GM18873 (cell line): Measurements from ENCODE around the gene INO80D.
"Not testable (repeated sequence)": the region's sequence is repeated elsewhere in the genome, so short reads cannot be mapped to it uniquely, and the experiment has no call there.

Experiments
- ATAC-seq: cut with Tn5 transposase; IDR thresholded peaks from one replicate; pipeline ENCODE4 v1.9.1; 2021; ENCODE audit warnings: mild to moderate bottlenecking, moderate library complexity, moderate number of reproducible peaks; ENCODE audit not compliant: unreplicated experiment, low FRiP score

Gene INO80D

DNA sequence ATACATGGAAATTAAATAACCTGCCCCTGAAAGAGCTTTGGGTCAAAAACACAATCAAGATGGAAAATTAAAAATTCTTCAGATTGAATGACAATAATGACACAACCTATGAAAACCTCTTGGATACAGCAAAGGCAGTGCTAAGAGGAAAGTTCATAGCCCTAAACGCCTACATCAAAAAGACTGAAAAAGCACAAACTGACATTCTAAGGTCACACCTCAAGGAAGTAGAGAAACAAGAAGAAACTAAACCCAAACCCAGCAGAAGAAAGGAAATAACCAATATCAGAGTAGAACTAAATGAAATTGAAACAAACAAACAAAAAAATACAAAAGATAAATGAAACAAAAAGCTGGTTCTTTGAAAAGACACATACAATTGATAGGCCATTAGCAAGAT, 52.5 kb downstream of the INO80D start:
- not testable (repeated sequence) for ATAC-seq

DNA sequence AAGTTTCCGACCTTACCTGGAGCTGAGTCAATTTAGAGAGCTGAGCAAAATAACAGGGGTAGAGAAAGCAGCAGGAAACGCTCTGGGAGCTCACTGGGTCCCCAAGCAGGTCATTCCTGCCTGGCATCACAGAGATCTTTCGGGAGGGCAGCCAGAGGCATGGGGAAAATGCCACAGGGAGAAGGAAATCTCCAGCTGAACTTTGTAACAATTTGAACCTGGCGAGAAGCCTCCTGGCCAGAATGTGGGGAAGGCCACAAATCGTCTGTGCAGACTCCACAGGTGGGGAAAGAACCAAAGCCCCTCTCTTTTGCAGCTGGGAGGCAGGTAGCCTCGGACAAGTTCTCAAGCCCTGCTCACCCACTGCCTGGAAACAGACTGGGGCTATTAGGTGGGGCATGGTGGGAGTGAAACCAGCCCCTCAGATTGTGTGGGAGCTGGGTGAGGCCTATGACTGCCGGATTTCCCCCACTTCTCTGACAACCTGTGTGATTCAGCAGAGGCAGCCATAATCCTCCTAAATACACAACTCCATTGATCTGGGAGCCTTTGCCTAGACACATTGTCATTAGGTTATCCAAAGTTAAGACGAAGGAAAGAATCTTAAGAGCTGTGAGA, 53.9 kb downstream of the INO80D start:
- no peak for ATAC-seq

DNA sequence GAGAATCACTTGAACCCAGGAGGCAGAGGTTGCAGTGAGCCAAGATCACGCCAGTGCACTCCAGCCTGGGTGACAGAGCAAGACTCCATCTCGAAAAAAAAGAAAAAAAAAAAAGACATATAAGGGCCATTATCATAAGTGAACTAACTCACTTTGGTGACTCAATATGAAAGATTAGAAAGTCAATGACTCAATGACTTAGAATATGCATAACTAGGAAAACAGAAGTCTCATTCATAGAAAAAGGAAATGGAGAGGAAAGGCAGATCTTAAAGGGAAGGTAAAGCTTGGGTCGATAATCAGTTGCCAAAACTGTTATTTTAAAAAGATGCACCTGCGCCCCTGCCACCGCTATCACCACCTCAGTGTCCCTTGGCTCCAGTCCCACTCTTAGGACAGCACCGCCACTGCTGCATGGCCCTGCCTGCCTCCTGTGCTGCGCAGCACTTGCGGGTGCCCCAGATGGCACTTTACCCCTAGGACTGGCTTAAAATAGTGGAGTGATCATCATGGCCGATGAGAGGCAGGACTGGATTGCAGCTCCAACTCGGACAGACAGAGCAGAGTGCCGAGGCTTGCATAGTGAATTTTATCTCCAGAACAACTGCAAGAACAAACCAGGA, 54.7 kb downstream of the INO80D start:
- ATAC-seq: peak; percentile 58

DNA sequence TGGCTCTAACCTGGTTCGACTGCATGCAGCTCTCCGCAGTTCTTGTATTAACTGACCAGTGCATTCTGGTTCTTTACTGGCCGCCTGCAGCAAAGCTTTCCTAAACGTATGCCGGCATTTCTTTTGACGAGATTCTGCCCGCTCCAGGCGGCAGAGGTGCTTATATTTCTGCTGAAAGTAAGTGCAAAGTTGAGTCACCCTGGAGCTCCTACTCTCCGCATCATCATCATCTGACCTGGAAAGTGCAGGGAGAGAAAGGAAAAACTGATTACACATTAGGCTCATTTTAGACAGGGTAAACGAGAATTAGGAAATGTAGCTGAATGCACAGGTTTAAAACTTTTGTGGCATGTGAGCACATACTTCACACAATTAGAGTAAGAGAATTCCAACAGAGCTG, 57.9 kb downstream of the INO80D start:
- no peak for ATAC-seq

DNA sequence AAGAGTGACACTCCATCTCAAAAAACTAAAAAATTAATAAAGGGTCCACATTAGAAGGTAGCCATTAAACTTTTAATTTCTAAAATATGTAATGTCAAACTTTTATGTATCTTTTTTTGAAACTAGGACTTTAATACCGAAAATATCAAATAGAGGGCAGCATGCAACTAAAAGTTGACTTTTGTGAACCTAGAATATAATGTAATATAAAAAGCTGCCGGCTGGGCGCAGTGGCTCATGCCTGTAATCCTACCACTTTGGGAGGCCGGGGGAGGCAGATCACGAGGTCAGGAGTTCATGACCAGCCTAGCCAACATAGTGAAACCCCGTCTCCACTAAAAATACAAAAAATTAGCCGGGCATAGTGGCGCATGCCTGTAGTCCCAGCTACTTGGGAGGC, 62.8 kb downstream of the INO80D start:
- no peak for ATAC-seq

DNA sequence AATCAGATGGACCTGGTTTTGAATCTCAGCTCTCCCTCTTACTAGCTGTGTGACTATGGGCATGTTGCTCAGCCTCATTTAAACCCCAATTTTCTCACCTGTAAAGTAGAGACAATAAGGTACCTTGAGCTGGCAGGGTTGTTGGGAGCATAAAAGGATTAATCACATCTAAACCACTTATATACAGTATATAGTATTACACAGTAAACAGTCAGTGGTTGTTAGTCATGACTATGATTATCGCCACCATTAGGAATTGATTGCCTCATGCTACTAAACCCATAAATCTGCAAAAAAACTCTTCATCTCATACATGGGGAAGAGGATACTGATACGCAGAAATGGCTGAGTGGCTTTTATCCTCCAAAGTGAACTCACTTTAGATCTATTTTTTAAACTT, 65.8 kb downstream of the INO80D start:
- no peak for ATAC-seq

DNA sequence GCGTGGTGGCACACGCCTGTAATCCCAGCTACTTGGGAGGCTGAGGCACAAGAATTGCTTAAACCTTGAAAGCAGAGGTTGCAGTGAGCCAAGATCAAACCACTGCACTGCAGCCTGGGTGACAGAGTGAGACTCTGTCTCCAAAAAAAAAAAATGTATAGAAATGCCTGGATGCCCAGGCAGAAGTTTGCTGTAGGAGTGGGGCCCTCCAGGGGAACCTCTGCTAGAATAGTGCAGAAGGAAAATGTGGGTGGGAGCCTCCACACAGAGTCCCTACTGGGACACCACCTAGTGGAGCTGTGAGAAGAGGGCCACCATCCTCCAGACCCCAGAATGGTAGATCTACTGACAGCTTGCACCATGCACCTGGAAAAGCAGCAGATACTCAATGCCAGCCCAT, 70.2 kb downstream of the INO80D start:
- not testable (repeated sequence) for ATAC-seq

DNA sequence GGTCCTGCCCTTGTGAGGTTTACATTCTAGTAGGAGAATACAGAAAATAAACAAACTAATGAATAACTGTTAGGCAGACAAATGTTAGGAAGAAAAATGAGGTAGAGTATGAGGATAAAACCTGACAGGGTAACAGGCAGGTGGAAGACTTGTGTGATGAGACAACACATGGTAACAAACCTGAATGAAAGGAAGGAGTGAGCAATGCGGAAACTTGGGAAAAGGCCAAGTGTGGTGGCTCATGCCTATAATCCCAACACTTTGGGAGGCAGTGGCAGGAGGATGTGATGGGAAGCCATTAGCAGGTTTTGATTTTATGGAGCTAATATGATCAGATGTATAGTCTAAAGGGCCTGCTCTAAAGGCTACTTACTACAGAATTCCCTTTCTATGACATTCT, 74.2 kb downstream of the INO80D start:
- no peak for ATAC-seq

DNA sequence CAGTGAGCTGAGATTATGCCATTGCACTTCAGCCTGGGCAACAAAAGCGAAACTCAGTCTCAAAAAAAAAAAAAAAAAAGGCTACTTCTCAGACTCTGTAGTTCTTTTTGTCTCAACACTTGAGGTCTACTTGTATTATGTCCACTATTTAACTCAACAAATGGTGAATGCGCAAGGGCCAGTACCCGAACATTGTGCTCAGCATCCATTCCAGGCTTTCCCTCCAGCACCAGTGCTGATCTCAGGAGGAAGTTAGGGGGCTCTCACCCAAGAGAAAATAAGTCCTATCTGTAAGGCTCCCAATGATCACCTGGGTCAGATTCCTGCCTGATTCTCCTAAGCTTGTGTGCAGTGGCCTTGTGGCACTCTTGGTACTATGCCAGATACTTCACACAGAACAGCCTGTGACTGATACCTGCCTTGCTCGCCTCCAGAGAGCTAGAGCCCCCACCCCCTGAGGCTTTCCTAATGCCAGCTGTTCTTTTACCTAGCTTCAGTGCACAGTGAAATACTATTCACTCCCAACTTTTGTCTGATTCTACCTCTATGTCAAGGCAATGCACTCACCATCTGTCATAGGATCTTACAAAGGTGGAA, 74.9 kb downstream of the INO80D start:
- ATAC-seq: no peak

DNA sequence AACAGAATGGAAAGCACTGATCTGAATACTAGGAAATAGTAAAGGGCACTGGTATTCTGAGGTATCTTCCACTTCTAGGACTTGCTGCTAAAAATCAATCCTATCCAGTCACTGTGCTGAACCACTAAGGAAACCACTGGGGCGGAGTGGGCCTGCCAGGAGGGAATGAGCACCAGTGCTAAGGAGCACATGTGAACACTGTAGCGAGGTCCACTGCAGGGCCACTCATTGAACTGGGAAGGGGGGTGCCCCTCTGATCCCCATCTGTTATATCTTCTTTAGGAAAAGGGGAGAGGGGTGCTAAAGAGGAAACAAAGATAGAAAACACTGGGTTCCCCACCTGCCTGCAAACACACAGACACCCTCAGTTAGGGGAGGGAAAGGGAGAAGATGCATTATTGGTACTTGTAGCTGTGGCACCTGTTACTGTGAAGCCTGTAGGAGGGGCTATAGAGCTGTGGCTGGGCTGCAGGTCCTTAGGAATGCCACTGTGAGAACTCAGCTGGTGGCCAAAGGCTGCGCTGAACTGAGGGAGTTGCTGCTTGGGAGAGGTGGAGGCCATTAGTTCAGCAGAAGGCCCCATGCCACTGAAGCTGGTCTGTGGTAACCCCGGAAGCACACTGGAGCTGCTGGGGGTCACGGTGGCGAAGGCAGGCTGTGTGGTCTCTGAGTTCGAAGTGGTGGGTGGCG, 81.8 kb downstream of the INO80D start:
- ATAC-seq: no peak

DNA sequence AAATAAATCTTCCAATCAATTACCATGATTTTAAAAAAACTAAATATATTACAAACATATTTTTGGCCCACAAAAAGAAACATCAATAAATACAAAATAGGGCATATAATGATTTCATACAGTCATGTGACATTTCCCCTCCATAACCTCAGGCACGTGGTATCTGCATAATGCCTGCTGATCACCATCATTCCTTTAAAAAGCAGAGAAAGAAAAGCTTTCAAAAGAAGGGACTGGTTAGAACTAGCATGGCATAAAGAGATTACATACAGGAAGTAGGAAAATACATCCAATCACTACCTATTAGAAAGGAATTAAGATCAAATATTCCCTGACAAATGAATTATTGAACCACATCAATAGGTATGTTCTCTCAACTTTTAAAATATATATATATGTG, 83.5 kb downstream of the INO80D start:
- no peak for ATAC-seq

DNA sequence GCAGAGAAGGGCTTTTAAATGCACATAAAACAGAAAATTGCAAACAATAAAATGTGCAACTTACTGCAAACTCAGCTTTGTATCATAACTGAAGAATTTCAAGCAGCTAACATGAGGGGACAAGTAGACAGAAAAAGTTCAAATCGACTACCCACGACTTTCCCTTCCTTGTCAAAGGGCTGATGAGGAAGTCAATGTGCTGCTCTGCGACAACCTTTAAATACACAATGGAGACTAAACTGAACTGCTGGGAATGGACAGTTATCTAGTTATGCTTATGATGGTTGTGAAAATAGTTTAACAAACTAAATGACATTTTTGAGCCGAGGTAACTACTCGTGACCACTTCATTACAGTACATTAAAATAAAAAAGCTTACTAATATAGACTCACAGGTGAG, 84.1 kb downstream of the INO80D start:
- no peak for ATAC-seq

DNA sequence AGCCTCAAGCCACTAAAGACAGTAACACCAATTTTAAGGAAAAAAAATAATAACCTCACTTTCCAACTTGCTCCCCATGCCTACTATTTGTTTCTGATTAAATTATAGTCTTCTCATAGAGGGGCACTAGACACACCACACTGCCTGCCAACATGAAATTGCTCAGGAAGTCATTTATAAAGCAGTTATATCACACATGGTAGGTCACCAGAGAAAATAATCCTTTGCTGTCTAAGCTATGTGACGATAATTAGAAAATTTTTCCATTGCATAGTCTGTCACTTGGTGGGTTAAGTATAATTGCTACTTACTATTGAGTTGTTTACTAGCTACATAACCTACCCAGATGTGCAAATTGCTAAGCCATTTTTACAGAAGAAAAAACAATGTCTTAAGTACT, 85.2 kb downstream of the INO80D start:
- no peak for ATAC-seq

DNA sequence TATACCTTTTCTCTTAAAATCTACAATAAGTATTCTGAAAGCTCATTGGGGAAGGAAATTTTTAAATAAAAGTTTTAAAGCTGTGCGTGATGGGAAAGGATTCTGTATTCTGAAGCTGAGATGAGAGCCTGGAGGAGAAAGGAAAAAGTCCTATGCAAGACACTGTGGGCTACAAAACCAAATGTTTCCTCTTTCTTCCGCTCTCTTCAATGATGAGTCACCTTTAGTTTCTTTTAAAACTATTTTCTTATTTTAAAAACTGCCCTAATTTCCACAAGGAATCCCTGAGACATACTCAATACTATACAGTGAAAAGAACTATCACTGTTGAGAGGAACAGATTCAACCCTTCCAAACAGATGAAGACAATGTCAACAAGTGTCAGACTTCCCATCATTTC, 87.4 kb downstream of the INO80D start:
- ATAC-seq: no peak

DNA sequence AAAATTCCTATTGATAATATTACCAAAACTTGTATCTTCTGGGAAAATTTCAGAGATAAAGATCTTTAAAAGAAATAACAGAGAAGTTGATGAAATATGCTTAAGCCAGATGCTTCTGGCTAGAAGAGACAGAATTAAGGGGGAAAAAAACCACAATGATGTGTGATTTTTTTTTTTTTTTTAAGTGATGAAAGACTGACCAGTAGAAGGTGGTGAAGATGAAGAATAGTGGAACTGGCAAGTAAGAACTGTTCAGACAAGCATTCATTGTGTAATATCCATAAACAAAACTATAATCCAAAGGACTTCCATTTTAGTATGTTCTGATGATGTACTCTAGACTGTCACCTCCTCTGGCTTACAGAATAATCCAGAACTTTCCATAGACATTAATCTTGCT, 89.8 kb downstream of the INO80D start:
- ATAC-seq: no peak

DNA sequence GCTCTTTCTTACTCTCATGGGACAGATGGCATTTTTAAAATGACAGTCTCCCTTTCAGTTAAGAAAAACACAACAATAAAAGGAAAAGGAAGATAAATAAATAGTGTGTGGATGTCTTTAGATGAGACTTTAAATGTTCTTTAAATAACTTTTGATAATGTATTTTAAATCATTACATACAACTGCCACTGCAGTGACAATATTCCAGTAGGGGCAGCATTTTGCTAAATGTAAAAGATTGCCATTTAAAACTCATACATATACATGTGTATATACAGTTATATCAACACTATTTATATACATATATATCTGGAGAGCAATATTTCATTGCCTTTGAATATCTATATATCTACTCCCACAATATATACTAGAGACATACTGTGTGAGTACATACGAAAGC, 90.7 kb downstream of the INO80D start:
- ATAC-seq: no peak

DNA sequence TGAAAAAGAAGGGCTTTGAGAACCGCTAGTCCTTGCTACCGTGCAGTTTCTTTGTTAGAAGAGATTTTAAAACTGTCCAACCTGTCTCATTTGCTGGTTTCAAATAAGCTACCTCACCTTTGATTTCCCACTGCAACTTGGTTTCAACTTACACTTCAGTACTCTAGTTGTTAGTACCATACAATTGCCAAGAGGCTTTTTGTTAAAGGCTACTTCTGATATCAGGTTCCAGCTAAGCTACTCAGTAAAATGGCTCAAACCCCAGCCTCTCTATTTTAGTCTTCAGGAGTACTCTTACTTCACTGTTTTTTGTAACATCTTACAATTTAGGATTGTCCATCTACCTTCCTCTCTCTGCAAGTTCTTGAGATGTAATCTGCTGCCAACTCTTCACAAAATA, 91.6 kb downstream of the INO80D start:
- ATAC-seq: no peak

DNA sequence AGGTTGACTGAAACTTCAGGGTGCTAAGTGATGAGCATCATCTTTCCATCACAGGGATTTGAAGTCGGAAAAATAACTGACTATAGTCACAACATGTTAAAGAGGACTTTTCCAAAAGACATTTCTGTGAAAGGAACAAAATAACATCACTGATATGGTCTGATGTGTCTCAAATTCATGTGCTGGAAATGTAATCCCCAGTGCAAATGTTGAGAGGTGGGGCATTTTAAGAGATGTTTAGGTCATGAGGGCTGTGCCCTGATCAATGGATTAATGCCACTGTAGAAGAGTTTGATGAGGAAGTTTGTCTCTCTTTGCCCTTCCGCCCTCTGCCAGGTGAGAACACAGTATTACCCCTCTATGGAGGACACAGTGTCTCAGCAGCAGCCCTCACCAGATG, 95.9 kb downstream of the INO80D start:
- no peak for ATAC-seq

DNA sequence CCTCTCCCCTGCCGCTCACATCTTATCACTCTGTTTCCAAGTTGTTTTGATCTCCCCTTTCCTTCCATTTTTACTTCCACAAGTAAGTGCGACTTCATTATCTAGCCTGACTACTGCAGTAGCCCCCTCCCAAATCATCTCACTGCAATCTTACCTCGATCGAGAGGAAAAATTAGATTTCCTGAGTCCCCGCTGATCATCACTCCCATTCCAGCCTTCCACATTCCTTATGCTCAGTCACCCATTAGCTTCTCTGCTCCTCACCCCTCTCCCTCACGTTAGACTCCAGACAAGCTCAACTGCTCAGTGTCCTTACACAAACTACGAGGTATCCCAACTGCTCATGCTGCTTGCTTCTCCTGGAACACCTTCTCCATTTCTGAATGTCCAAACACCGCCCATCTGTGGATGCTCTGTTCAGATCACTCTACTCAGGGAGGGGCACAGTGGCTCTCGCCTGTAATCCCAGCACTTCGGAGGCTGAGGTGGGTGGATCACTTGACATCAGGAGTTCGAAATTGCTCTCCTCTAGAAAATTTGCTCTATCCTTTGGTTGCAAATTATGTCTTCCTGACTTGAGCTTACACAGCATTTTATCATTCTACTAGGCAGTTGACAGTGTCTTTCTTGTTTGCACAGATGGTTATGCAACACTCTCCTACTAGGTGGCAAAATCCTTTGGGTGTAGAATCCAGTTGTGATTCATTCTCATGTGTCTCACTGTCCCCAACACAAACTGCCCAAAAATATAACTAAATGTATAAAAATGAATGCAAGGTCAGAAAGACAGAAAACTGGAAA, 96.5 kb downstream of the INO80D start:
- ATAC-seq: no peak

DNA sequence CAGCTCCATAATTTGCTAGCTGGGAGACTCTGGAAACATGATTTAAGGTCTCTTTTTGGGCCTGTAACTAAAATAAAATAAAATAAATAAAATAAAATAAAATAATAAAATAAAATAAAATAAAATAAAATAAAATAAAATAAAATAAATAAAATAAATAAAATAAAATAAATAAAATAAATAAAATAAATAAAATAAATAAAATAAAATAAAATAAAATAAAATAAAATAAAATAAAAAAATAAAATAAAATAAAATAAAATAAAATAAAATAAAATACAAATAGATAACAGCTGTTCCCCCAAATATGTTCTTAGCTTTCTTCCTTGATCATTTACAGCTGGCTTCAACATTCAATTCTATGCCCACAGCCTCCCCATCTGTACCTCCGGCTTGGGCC, 97.3 kb downstream of the INO80D start:
- not testable (repeated sequence) for ATAC-seq

DNA sequence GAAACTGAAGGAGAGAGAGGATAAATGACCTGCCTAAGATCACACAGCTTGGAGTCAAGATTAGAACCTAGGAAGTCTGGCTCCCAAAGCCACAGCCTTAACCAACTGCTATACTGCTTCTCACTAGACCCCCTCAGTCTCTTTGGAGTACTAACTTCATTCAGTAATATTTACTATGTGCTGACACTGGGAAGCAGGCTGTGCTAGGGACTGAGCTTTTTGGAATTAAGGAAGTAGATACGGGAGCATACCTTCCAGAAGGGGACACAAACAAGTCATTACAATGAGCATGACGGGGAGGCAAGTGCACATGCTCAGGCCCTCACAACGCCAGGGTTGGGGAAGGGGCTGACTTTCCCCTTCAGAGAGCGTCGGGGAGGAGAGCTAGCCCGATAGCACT, 97.7 kb downstream of the INO80D start:
- ATAC-seq: no peak
